Activated T-helper 1 cell treated with Interleukin-2 at 50 U/mL for 16 hours (primary cell): ENCODE results near the gene CNTFR.

Experiments
- DNase-seq: peaks from one replicate; pipeline ENCODE4 v3.0.0-alpha.2; 2020; ENCODE audit warnings: low read depth

CNTFR gene

GRCh38 chr9:34522971-34523797 lies 66.3 kb downstream of the CNTFR start, which contains the start of gene ENHO:
Gene ENHO, minus strand, starts transcription at chr9:34522990. Its CDS starts 1,295 bp downstream, at chr9:34521695.
- peak; percentile 85 for DNase-seq

GRCh38 chr9:34522091-34522887 lies 67.2 kb downstream of the CNTFR start:
- no peak for DNase-seq

GRCh38 chr9:34521406-34522045 lies 68.0 kb downstream of the CNTFR start:
- no peak for DNase-seq

- no peak for DNase-seq
Measured at GRCh38 chr9:34520505-34521385, 68.8 kb downstream of the CNTFR start.

- DNase-seq, result no peak
Measured at GRCh38 chr9:34520096-34520495, 69.4 kb downstream of the CNTFR start.

- no peak for DNase-seq
Measured at GRCh38 chr9:34519321-34520020, 70.1 kb downstream of the CNTFR start.

GRCh38 chr9:34518896-34519295 lies 70.6 kb downstream of the CNTFR start:
- no peak for DNase-seq

- no peak for DNase-seq
Measured at GRCh38 chr9:34518110-34518616, 71.4 kb downstream of the CNTFR start.

- no peak for DNase-seq
Measured at GRCh38 chr9:34517185-34517584, 72.3 kb downstream of the CNTFR start.

GRCh38 chr9:34515959-34516358 lies 73.6 kb downstream of the CNTFR start:
- no peak for DNase-seq

- no peak for DNase-seq
Measured at GRCh38 chr9:34514816-34515215, 74.7 kb downstream of the CNTFR start.

GRCh38 chr9:34514401-34514800 lies 75.1 kb downstream of the CNTFR start:
- no peak for DNase-seq

- no peak for DNase-seq
Measured at GRCh38 chr9:34513567-34514214, 75.8 kb downstream of the CNTFR start.

- no peak for DNase-seq
Measured at GRCh38 chr9:34512131-34513078, 77.1 kb downstream of the CNTFR start.

- no peak for DNase-seq
Measured at GRCh38 chr9:34510497-34511468, 78.7 kb downstream of the CNTFR start.

GRCh38 chr9:34508951-34509350 lies 80.6 kb downstream of the CNTFR start:
- DNase-seq, result no peak

GRCh38 chr9:34508463-34508862 lies 81.1 kb downstream of the CNTFR start:
- no peak for DNase-seq

GRCh38 chr9:34507966-34508365 lies 81.6 kb downstream of the CNTFR start:
- DNase-seq, result no peak
